NCI-H226 (cell line): ENCODE measurements around the gene NAV1.
A peak's percentile ranks its signal among the peaks of the same experiment; 100 is the strongest.

Experiments
- DNase-seq: peaks from one replicate; pipeline ENCODE4 v3.0.0-alpha.2; 2015

The NAV1 gene

GRCh38 chr1:201551877-201552731 is 13.2 kb downstream of the NAV1 start:
- DNase-seq = no peak

- no peak for DNase-seq
Measured at GRCh38 chr1:201552941-201553351, 14.0 kb downstream of the NAV1 start.

- no peak for DNase-seq
Measured at GRCh38 chr1:201553496-201554189, 14.7 kb downstream of the NAV1 start.

- DNase-seq = no peak
Measured at GRCh38 chr1:201554190-201554600, 15.3 kb downstream of the NAV1 start.

- no peak for DNase-seq
Measured at GRCh38 chr1:201554789-201555592, 16.1 kb downstream of the NAV1 start.

- no peak for DNase-seq
Measured at GRCh38 chr1:201555593-201555945, 16.6 kb downstream of the NAV1 start.

GRCh38 chr1:201556841-201557571 is 18.1 kb downstream of the NAV1 start:
- no peak for DNase-seq

GRCh38 chr1:201557572-201557958 is 18.6 kb downstream of the NAV1 start:
- DNase-seq = no peak

- DNase-seq = peak; percentile 58
Measured at GRCh38 chr1:201559679-201560162, 20.8 kb downstream of the NAV1 start.

- no peak for DNase-seq
Measured at GRCh38 chr1:201560328-201561194, 21.6 kb downstream of the NAV1 start.

GRCh38 chr1:201561195-201561564 is 22.3 kb downstream of the NAV1 start:
- DNase-seq = no peak

GRCh38 chr1:201561601-201562000 is 22.7 kb downstream of the NAV1 start:
- DNase-seq = no peak

- DNase-seq = peak; percentile 61
Measured at GRCh38 chr1:201562257-201562656, 23.3 kb downstream of the NAV1 start.

- peak; percentile 90 for DNase-seq
Measured at GRCh38 chr1:201562659-201563405, 23.9 kb downstream of the NAV1 start.

GRCh38 chr1:201563406-201563780 is 24.5 kb downstream of the NAV1 start:
- no peak for DNase-seq

GRCh38 chr1:201563941-201564340 is 25.0 kb downstream of the NAV1 start:
- DNase-seq = no peak

- no peak for DNase-seq
Measured at GRCh38 chr1:201565024-201565730, 26.2 kb downstream of the NAV1 start.

GRCh38 chr1:201565771-201566528 is 27.0 kb downstream of the NAV1 start:
- DNase-seq = no peak

GRCh38 chr1:201566529-201566823 is 27.5 kb downstream of the NAV1 start:
- no peak for DNase-seq
